Activated B cell treated with CpG ODN at 0.5 μM for 24 hours (primary cell): Measurements from ENCODE around the gene ACAA2. TPM values are rescaled to one million over a fixed set of nuclear protein-coding genes. Genes with fewer than 3 reads are reported as not detected.

ENCODE experiments used
- ATAC-seq: fragments of 200-7000 bp; cut with Tn5 transposase; one replicate; pipeline ENCODE4 v1.10.0; 2021; ENCODE audit warnings: low read depth, mild to moderate bottlenecking, moderate library complexity
- CTCF ChIA-PET: fragments of 350-600 bp; sonication (Branson Sonifier 250); formaldehyde crosslinking; loops from one replicate; lab custom pipeline; 2021; ENCODE audit warnings: antibody characterized with exemption; lab: Charles Lee
- POLR2A ChIA-PET: fragments of 350-600 bp; sonication (Branson Sonifier 250); formaldehyde crosslinking; loops from one replicate; lab custom pipeline; 2021; ENCODE audit warnings: antibody characterized with exemption; lab: Charles Lee
- DNase-seq: peaks from one replicate; pipeline ENCODE4 v3.0.0; 2022
- H3K27ac Mint-ChIP-seq: one replicate; pipeline ENCODE4 v1.8.0; 2020; ENCODE audit warnings: mixed read lengths
- H3K27me3 Mint-ChIP-seq: one replicate; pipeline ENCODE4 v1.8.0; 2021; ENCODE audit warnings: mixed read lengths
- H3K36me3 Mint-ChIP-seq: one replicate; pipeline ENCODE4 v1.8.0; 2021; ENCODE audit warnings: low read depth, mixed read lengths
- H3K4me1 Mint-ChIP-seq: one replicate; pipeline ENCODE4 v1.8.0; 2021; ENCODE audit warnings: mixed read lengths
- H3K4me3 Mint-ChIP-seq: one replicate; pipeline ENCODE4 v1.8.0; 2020; ENCODE audit warnings: mild to moderate bottlenecking, mixed read lengths
- H3K9me3 Mint-ChIP-seq: one replicate; pipeline ENCODE4 v1.8.0; 2020; ENCODE audit warnings: mixed read lengths
- CTCF ChIP-seq: fragments of 200-600 bp; IDR thresholded peaks from one replicate; pipeline ENCODE4 v1.8.0; 2022; ENCODE audit warnings: antibody characterized with exemption, mild to moderate bottlenecking
- intact Hi-C: fragments of 100-400 bp; cut with micrococcal nuclease; formaldehyde crosslinking; loops from one replicate; pipeline ENCODE4 v1.15.1; 2024
- total RNA-seq: library from RNA; stranded (reverse); gene quantifications from 2 replicates; pipeline ENCODE4 v1.2.3, GENCODE V29; 2022

The ACAA2 gene
- total RNA-seq, 1 donor from 2014 or later, result 24.9 TPM

DNA sequence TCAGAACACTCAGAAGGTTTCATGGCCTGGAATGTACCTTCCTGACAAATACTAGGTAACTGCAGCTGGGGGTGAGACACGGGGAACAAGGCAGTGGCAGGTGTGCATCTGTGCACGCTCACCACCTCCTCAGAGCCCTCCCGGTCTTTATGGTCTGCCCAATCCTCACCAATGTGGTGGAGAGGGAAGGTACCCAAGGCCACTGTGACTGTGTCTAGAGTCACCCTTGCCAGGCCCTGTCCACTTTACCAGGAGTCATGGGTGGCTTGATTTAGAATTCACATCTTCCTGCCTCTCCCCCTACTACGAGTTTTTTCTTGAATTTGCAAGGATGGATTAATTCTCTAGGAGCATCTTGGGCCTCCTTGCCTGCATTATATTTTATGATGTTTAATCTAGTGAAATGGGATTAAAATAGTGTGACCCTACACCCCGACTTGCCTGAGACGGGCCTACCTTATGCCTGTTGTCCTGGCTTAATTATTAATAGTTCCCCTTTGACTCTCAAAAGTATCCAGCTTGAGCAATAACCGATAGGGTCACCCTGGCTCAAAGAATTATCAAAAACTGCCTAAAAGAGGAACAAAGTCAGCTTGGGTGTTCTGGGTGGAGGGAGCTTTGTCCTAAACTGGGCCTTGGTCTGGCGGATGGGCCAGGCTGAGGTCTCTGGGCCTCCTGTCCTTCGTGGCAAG is 56.5 kb downstream of the ACAA2 start:
- intact Hi-C loops, result no loop called here
- Mint-ChIP-seq H3K4me3 (no peak overlapping the region), H3K4me1 (no peaks in the 10 kb centered on the region), H3K36me3 (no peaks in the 10 kb centered on the region), H3K27ac (no peak overlapping the region), H3K9me3 (peaks cover 4% of the 10 kb centered on the region), H3K27me3 (peaks cover 8% of the 10 kb centered on the region)
- CTCF ChIA-PET, result no interaction called here
- ATAC-seq, result no peak
- no peak for TF ChIP-seq CTCF
- DNase-seq, result no peak
- POLR2A ChIA-PET, result no interaction called here

- Mint-ChIP-seq H3K4me3 (no peak overlapping the region), H3K9me3 (peaks cover 4% of the 10 kb centered on the region), H3K36me3 (no peaks in the 10 kb centered on the region), H3K27ac (no peak overlapping the region), H3K27me3 (peaks cover 8% of the 10 kb centered on the region), H3K4me1 (no peaks in the 10 kb centered on the region)
- ATAC-seq, result no peak
- no peak for DNase-seq
- TF ChIP-seq CTCF, result no peak
- ChIA-PET CTCF (no interaction called here), POLR2A (no interaction called here)
- intact Hi-C loops, result no loop called here
Observed at GRCh38 chr18:49756135-49756534, 57.2 kb downstream of the ACAA2 start.

DNA sequence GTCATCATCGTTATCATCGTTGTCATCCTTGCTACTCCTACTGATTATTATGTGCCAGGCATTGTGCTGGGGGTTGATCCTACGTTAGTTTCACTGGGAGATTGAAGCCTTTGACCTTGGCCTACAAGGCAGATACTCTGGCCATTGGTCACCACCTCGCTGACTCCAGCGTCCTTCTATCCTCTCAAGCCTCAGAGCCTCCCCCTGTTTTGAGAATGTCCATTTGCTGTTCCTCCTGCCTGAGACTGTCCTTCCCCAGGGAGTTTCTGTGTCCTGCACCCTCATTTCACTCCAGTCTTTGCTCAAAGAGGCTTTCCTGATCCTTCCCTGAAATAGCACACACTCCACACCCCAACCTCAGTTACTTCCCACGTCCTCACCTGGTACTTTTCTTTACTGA is 57.8 kb downstream of the ACAA2 start:
- CTCF ChIA-PET, result no interaction called here
- intact Hi-C loops, result no loop called here
- no peak for DNase-seq

GRCh38 chr18:49754866-49755265 is 58.5 kb downstream of the ACAA2 start:
- Mint-ChIP-seq H3K27ac (no peak overlapping the region), H3K27me3 (peaks cover 8% of the 10 kb centered on the region), H3K4me3 (no peak overlapping the region), H3K4me1 (no peaks in the 10 kb centered on the region), H3K36me3 (no peaks in the 10 kb centered on the region), H3K9me3 (peaks cover 4% of the 10 kb centered on the region)
- intact Hi-C loops, result no loop called here
- DNase-seq, result no peak
- ChIA-PET POLR2A (no interaction called here), CTCF (no interaction called here)
- ATAC-seq, result no peak
- no peak for TF ChIP-seq CTCF

More for the DNA sequence above, 57.8 kb downstream of the ACAA2 start:
- no peak for TF ChIP-seq CTCF
- no peaks in the 10 kb centered on the region for H3K36me3 Mint-ChIP-seq
- POLR2A ChIA-PET, result no interaction called here
- peaks cover 4% of the 10 kb centered on the region for H3K9me3 Mint-ChIP-seq
- no peaks in the 10 kb centered on the region for H3K4me1 Mint-ChIP-seq
- no peak overlapping the region for H3K4me3 Mint-ChIP-seq
- ATAC-seq, result no peak
- no peak overlapping the region for H3K27ac Mint-ChIP-seq
- H3K27me3 Mint-ChIP-seq, result peaks cover 8% of the 10 kb centered on the region

DNA sequence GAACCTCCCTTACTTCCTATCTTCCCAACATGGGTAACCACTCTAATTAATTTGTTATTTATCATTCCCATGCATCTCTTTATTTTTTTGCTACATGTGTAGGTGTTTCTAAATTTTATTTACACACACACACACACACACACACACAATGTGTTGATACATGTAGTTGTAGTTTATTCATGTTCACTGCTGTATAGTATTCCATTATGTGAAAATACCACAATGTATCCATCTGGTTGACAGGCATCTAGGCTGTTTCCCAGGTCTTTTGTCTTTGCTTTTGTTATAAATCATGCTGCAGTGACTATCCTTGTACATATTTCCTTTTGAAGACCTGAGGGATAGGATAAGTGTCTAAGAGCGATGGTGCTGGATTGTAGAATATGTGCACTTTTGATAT is 59.7 kb downstream of the ACAA2 start:
- no peak overlapping the region for H3K4me3 Mint-ChIP-seq
- H3K36me3 Mint-ChIP-seq, result no peaks in the 10 kb centered on the region

More for the DNA sequence above, 59.7 kb downstream of the ACAA2 start:
- Mint-ChIP-seq H3K4me1 (no peaks in the 10 kb centered on the region), H3K9me3 (peaks cover 4% of the 10 kb centered on the region), H3K27me3 (peaks cover 8% of the 10 kb centered on the region), H3K27ac (no peak overlapping the region)
- DNase-seq (no peak), ATAC-seq (no peak)
- ChIA-PET POLR2A (no interaction called here), CTCF (no interaction called here)
- no peak for TF ChIP-seq CTCF
- intact Hi-C loops, result no loop called here
